Neural progenitor cell (in vitro differentiated cells): ENCODE data around the gene TMEM14A. TPM values are rescaled to one million over a fixed set of nuclear protein-coding genes. Genes with fewer than 3 reads are reported as not detected.

ENCODE experiments used
- DNase-seq: peaks from one replicate; pipeline ENCODE4 v3.0.0-alpha.2; 2016; ENCODE audit warnings: low spot score
- H2AFZ ChIP-seq: fragments of 200-600 bp; sonication (generic); replicated peaks from 2 replicates; pipeline ENCODE4 v1.6.1; 2016; ENCODE audit warnings: antibody characterized with exemption
- H3F3A ChIP-seq: fragments of 200-600 bp; sonication (generic); 2 replicates; pipeline ENCODE4 v1.6.1; 2016; ENCODE audit warnings: antibody characterized with exemption, low read depth
- H3K27ac ChIP-seq: fragments of 200-600 bp; sonication (generic); 2 replicates; pipeline ENCODE4 v1.5.1; 2016; ENCODE audit warnings: mild to moderate bottlenecking
- H3K27me3 ChIP-seq: fragments of 200-600 bp; sonication (generic); 2 replicates; pipeline ENCODE4 v1.6.1; 2016; ENCODE audit warnings: mild to moderate bottlenecking, moderate library complexity
- H3K36me3 ChIP-seq: fragments of 200-600 bp; sonication (generic); 2 replicates; pipeline ENCODE4 v1.5.1; 2016
- H3K4me1 ChIP-seq: fragments of 200-600 bp; sonication (generic); 2 replicates; pipeline ENCODE4 v1.6.1; 2016; ENCODE audit warnings: mixed run types
- H3K4me2 ChIP-seq: fragments of 200-600 bp; sonication (generic); 2 replicates; pipeline ENCODE4 v1.6.1; 2016
- H3K4me3 ChIP-seq: fragments of 200-600 bp; sonication (generic); 2 replicates; pipeline ENCODE4 v1.5.1; 2016
- H3K79me2 ChIP-seq: fragments of 200-600 bp; sonication (generic); 2 replicates; pipeline ENCODE4 v1.6.1; 2016; ENCODE audit warnings: low read depth
- H3K9ac ChIP-seq: fragments of 200-600 bp; sonication (generic); 2 replicates; pipeline ENCODE4 v1.6.1; 2016
- H3K9me3 ChIP-seq: fragments of 200-600 bp; sonication (generic); 2 replicates; pipeline ENCODE4 v1.5.1; 2016; ENCODE audit warnings: low read depth
- H4K20me1 ChIP-seq: fragments of 200-600 bp; sonication (generic); 2 replicates; pipeline ENCODE4 v1.6.1; 2016; ENCODE audit warnings: low read depth
- H3K27ac Mint-ChIP-seq: 3 replicates; pipeline ENCODE4 v1.8.0; 2021; ENCODE audit warnings: mixed read lengths
- H3K27me3 Mint-ChIP-seq: 2 replicates; pipeline ENCODE4 v1.8.0; 2022; ENCODE audit warnings: low read depth, mild to moderate bottlenecking, inconsistent platforms, moderate library complexity, mixed read lengths; ENCODE audit not compliant: insufficient read depth
- H3K36me3 Mint-ChIP-seq: 3 replicates; pipeline ENCODE4 v1.8.0; 2021; ENCODE audit warnings: mixed read lengths
- H3K4me1 Mint-ChIP-seq: 3 replicates; pipeline ENCODE4 v1.8.0; 2021; ENCODE audit warnings: mixed read lengths
- H3K4me3 Mint-ChIP-seq: 3 replicates; pipeline ENCODE4 v1.8.0; 2021; ENCODE audit warnings: mild to moderate bottlenecking, moderate library complexity, mixed read lengths
- H3K9me3 Mint-ChIP-seq: 3 replicates; pipeline ENCODE4 v1.8.0; 2020; ENCODE audit warnings: mixed read lengths
- EZH2 ChIP-seq: fragments of 200-600 bp; sonication (generic); IDR thresholded peaks from 2 replicates; pipeline ENCODE4 v1.6.1; 2017; ENCODE audit warnings: antibody characterized with exemption, mild to moderate bottlenecking, moderate library complexity
- EZH2phosphoT487 ChIP-seq: fragments of 200-600 bp; sonication (generic); IDR thresholded peaks from 2 replicates; pipeline ENCODE4 v1.6.1; 2017; ENCODE audit warnings: antibody characterized with exemption
- total RNA-seq: library from RNA; depleted of rRNA; stranded (reverse); fragments of >200 nt; gene quantifications from 2 replicates; pipeline ENCODE4 v1.2.3, GENCODE V29; 2015; ENCODE audit warnings: low replicate concordance
- TF ChIP-seq, protein P1 (sequence below): fragments of 200-600 bp; sonication (generic); IDR thresholded peaks from 2 replicates; pipeline ENCODE4 v1.5.1; 2017; ENCODE audit warnings: antibody characterized with exemption, mild to moderate bottlenecking

Gene TMEM14A
- total RNA-seq, 1 donor from 2014 or later: 33.7 TPM

DNA sequence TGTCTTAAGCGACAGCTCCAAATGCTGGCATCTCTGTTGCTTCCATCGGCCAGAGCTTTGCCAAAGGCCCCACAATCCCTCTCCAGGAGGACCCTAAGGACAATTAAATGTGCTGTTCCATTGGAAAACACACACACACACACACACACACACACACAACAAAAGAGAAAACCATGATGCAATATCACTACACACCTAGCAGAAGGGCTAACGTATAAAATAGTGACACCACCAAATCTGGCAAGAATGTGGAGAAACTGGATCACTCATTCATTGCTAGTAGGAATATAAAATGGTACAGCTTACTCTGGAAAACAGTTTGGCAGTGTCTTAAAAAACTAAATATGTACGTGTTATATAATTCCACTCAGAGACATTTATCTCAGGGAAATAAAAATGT, 13.0 kb upstream of the TMEM14A start:
- Mint-ChIP-seq H3K27me3 (peaks cover 9% of the 10 kb centered on the region), H3K36me3 (peaks cover 4% of the 10 kb centered on the region), H3K4me1 (peaks cover 4% of the 10 kb centered on the region), H3K4me3 (no peak overlapping the region), H3K27ac (peak overlapping the region; percentile 54), H3K9me3 (peaks cover 19% of the 10 kb centered on the region)
- Histone ChIP-seq H3F3A (no peaks in the 10 kb centered on the region), H4K20me1 (no peaks in the 10 kb centered on the region), H3K4me2 (no peak overlapping the region), H2AFZ (no peak overlapping the region), H3K4me1 (no peaks in the 10 kb centered on the region), H3K36me3 (no peaks in the 10 kb centered on the region), H3K9me3 (no peaks in the 10 kb centered on the region), H3K79me2 (no peaks in the 10 kb centered on the region), H3K27me3 (no peaks in the 10 kb centered on the region), H3K27ac (no peak overlapping the region), H3K4me3 (no peak overlapping the region), H3K9ac (no peak overlapping the region)
- DNase-seq: no peak
- TF ChIP-seq EZH2 (no peak), EZH2phosphoT487 (no peak)
- TF ChIP-seq, protein P1, sequence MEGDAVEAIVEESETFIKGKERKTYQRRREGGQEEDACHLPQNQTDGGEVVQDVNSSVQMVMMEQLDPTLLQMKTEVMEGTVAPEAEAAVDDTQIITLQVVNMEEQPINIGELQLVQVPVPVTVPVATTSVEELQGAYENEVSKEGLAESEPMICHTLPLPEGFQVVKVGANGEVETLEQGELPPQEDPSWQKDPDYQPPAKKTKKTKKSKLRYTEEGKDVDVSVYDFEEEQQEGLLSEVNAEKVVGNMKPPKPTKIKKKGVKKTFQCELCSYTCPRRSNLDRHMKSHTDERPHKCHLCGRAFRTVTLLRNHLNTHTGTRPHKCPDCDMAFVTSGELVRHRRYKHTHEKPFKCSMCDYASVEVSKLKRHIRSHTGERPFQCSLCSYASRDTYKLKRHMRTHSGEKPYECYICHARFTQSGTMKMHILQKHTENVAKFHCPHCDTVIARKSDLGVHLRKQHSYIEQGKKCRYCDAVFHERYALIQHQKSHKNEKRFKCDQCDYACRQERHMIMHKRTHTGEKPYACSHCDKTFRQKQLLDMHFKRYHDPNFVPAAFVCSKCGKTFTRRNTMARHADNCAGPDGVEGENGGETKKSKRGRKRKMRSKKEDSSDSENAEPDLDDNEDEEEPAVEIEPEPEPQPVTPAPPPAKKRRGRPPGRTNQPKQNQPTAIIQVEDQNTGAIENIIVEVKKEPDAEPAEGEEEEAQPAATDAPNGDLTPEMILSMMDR: no peak

DNA sequence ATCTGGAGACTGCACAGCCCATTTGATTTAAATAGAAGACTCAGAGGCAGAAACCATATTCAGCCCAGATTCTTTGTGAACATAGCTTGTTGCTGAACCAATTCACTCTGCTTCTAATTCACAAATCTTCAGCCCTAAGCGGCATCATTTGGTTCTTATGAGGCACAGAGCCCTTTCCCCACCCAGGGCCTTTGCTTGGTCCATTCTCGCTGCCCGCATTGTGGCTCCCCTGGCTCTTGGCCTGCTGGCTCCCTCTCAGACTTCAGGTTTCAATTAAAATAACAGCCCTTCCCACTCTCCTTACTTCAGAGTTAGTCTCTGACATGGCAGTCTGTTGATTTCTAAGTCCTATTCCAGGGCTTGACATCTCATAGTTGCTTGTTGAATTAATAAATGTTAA, 9.4 kb upstream of the TMEM14A start:
- no peak overlapping the region for H3K4me2 ChIP-seq
- peaks cover 11% of the 10 kb centered on the region for H3K9me3 Mint-ChIP-seq
- no peak overlapping the region for H3K27ac Mint-ChIP-seq

DNA sequence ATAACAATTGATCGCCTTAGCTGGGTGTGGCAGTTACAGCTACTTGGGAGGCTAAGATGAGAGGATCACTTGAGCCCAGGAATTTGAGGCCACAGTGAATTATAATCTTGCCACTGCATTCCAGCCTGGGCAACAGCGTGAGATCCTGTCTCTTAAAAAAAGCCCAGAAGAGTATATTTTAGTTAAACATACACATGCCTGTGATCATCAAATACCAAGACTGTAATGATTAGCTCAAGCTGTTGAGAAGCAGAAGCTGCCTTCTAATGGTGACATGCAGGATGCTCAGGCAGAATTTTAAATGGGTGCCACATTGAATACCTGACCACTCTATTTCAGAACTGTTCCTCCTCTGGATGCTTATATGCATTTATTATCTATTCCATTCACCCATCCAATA, 8.9 kb upstream of the TMEM14A start:
- H3K4me2 ChIP-seq: no peak overlapping the region
- no peaks in the 10 kb centered on the region for H3K9me3 ChIP-seq
- peaks cover 8% of the 10 kb centered on the region for H3K9me3 Mint-ChIP-seq
- no peaks in the 10 kb centered on the region for H4K20me1 ChIP-seq
- H3K36me3 ChIP-seq: no peaks in the 10 kb centered on the region
- DNase-seq: no peak
- peaks cover 8% of the 10 kb centered on the region for H3K36me3 Mint-ChIP-seq
- H3K4me3 ChIP-seq: no peak overlapping the region
- no peaks in the 10 kb centered on the region for H3K27me3 ChIP-seq
- no peak overlapping the region for H3K9ac ChIP-seq
- peaks cover 23% of the 10 kb centered on the region for H3K4me1 ChIP-seq
- H3K27me3 Mint-ChIP-seq: peaks cover 5% of the 10 kb centered on the region
- TF ChIP-seq EZH2phosphoT487 (no peak), EZH2 (no peak)
- TF ChIP-seq, protein P1: no peak
- H3K79me2 ChIP-seq: peaks cover 17% of the 10 kb centered on the region
- H3K4me1 Mint-ChIP-seq: peaks cover 5% of the 10 kb centered on the region
- H3K27ac ChIP-seq: no peak overlapping the region
- no peak overlapping the region for H3K4me3 Mint-ChIP-seq
- H3F3A ChIP-seq: peaks cover 3% of the 10 kb centered on the region
- H3K27ac Mint-ChIP-seq: no peak overlapping the region
- no peak overlapping the region for H2AFZ ChIP-seq

More for the DNA sequence above, 9.4 kb upstream of the TMEM14A start:
- peaks cover 6% of the 10 kb centered on the region for H3K27me3 Mint-ChIP-seq
- peaks cover 5% of the 10 kb centered on the region for H3K36me3 Mint-ChIP-seq
- Histone ChIP-seq H3K9ac (no peak overlapping the region), H3K9me3 (no peaks in the 10 kb centered on the region), H3K27ac (no peak overlapping the region), H3K4me1 (peaks cover 23% of the 10 kb centered on the region), H3F3A (peaks cover 3% of the 10 kb centered on the region), H3K79me2 (peaks cover 17% of the 10 kb centered on the region), H3K4me3 (no peak overlapping the region), H3K36me3 (no peaks in the 10 kb centered on the region), H2AFZ (no peak overlapping the region), H3K27me3 (no peaks in the 10 kb centered on the region), H4K20me1 (no peaks in the 10 kb centered on the region)
- no peak overlapping the region for H3K4me3 Mint-ChIP-seq
- no peak for DNase-seq
- no peak for TF ChIP-seq EZH2
- no peak for TF ChIP-seq EZH2phosphoT487
- TF ChIP-seq, protein P1: no peak
- peaks cover 2% of the 10 kb centered on the region for H3K4me1 Mint-ChIP-seq
